ENCODE measurements around the gene AGMO. TPM values are rescaled to one million over a fixed set of nuclear protein-coding genes. Genes with fewer than 3 reads are reported as not detected.

Gene AGMO
- total and polyA plus RNA-seq, 9 donors = 0.20 to 1.8 (median 0.25) TPM

- H3K36me3 ChIP-seq (ENCODE audit: control insufficient read depth, insufficient read depth, low read length) = no peaks in the 10 kb centered on the region
- DNase-seq = no peak
- H3K27ac ChIP-seq (ENCODE audit: low read length) = no peak overlapping the region
- H3K27me3 ChIP-seq (ENCODE audit: control insufficient read depth, insufficient read depth, low read length) = no peaks in the 10 kb centered on the region
- H3K4me1 ChIP-seq (ENCODE audit: control insufficient read depth, insufficient read depth, low read length) = no peaks in the 10 kb centered on the region
- no peak overlapping the region for H3K4me3 ChIP-seq (ENCODE audit: low read length)
- WGBS (ENCODE audit: insufficient coverage) = no CpG with 5 or more reads among the region's 1 CpG
- H3K9me3 ChIP-seq (replicated peaks; ENCODE audit: control insufficient read depth, low read depth, low read length) = no peaks in the 10 kb centered on the region
These were observed 335.8 kb downstream of the AGMO start for GRCh38 chr7:15225981-15226380.

GRCh38 chr7:15219758-15220157, 342.1 kb downstream of the AGMO start:
- no peak overlapping the region for H3K4me3 ChIP-seq (ENCODE audit: low read length)
- H3K27me3 ChIP-seq (ENCODE audit: control insufficient read depth, insufficient read depth, low read length) = no peaks in the 10 kb centered on the region
- H3K4me1 ChIP-seq (ENCODE audit: control insufficient read depth, insufficient read depth, low read length) = no peaks in the 10 kb centered on the region
- no peak overlapping the region for H3K27ac ChIP-seq (ENCODE audit: low read length)
- no peaks in the 10 kb centered on the region for H3K36me3 ChIP-seq (ENCODE audit: control insufficient read depth, insufficient read depth, low read length)
- no peaks in the 10 kb centered on the region for H3K9me3 ChIP-seq (replicated peaks; ENCODE audit: control insufficient read depth, low read depth, low read length)
- no peak for DNase-seq
- 83% methylated on average over 1 of the region's 1 CpG for WGBS (ENCODE audit: insufficient coverage)

- no peaks in the 10 kb centered on the region for H3K4me1 ChIP-seq (ENCODE audit: control insufficient read depth, insufficient read depth, low read length)
- H3K27me3 ChIP-seq (ENCODE audit: control insufficient read depth, insufficient read depth, low read length) = no peaks in the 10 kb centered on the region
- H3K27ac ChIP-seq (ENCODE audit: low read length) = no peak overlapping the region
- no peaks in the 10 kb centered on the region for H3K36me3 ChIP-seq (ENCODE audit: control insufficient read depth, insufficient read depth, low read length)
- no CpG with 5 or more reads among the region's 1 CpG for WGBS (ENCODE audit: insufficient coverage)
- DNase-seq = no peak
- no peaks in the 10 kb centered on the region for H3K9me3 ChIP-seq (replicated peaks; ENCODE audit: control insufficient read depth, low read depth, low read length)
- H3K4me3 ChIP-seq (ENCODE audit: low read length) = no peak overlapping the region
These were observed 343.6 kb downstream of the AGMO start for GRCh38 chr7:15218261-15218660.

- Histone ChIP-seq H3K4me1 (ENCODE audit: control insufficient read depth, insufficient read depth, low read length) (no peaks in the 10 kb centered on the region), H3K27me3 (ENCODE audit: control insufficient read depth, insufficient read depth, low read length) (no peaks in the 10 kb centered on the region), H3K27ac (ENCODE audit: low read length) (no peak overlapping the region), H3K9me3 (replicated peaks; ENCODE audit: control insufficient read depth, low read depth, low read length) (no peaks in the 10 kb centered on the region), H3K36me3 (ENCODE audit: control insufficient read depth, insufficient read depth, low read length) (no peaks in the 10 kb centered on the region), H3K4me3 (ENCODE audit: low read length) (no peak overlapping the region)
- DNase-seq = no peak
- no CpG with 5 or more reads among the region's 4 CpGs for WGBS (ENCODE audit: insufficient coverage)
These were observed 346.2 kb downstream of the AGMO start for GRCh38 chr7:15215616-15216015.

GRCh38 chr7:15214976-15215375, 346.8 kb downstream of the AGMO start:
- no peaks in the 10 kb centered on the region for H3K4me1 ChIP-seq (ENCODE audit: control insufficient read depth, insufficient read depth, low read length)
- WGBS (ENCODE audit: insufficient coverage) = no CpG with 5 or more reads among the region's 2 CpGs

GRCh38 chr7:15213093-15213492, 348.7 kb downstream of the AGMO start:
- H3K4me3 ChIP-seq (ENCODE audit: low read length) = no peak overlapping the region
- DNase-seq = no peak
- H3K9me3 ChIP-seq (replicated peaks; ENCODE audit: control insufficient read depth, low read depth, low read length) = no peaks in the 10 kb centered on the region
- WGBS (ENCODE audit: insufficient coverage) = no CpG with 5 or more reads among the region's 2 CpGs
- H3K27ac ChIP-seq (ENCODE audit: low read length) = no peak overlapping the region
- H3K27me3 ChIP-seq (ENCODE audit: control insufficient read depth, insufficient read depth, low read length) = no peaks in the 10 kb centered on the region
- H3K36me3 ChIP-seq (ENCODE audit: control insufficient read depth, insufficient read depth, low read length) = no peaks in the 10 kb centered on the region
- H3K4me1 ChIP-seq (ENCODE audit: control insufficient read depth, insufficient read depth, low read length) = peaks cover 3% of the 10 kb centered on the region

More at GRCh38 chr7:15214976-15215375, 346.8 kb downstream of the AGMO start:
- Histone ChIP-seq H3K4me3 (ENCODE audit: low read length) (no peak overlapping the region), H3K9me3 (replicated peaks; ENCODE audit: control insufficient read depth, low read depth, low read length) (no peaks in the 10 kb centered on the region), H3K27ac (ENCODE audit: low read length) (no peak overlapping the region), H3K27me3 (ENCODE audit: control insufficient read depth, insufficient read depth, low read length) (no peaks in the 10 kb centered on the region), H3K36me3 (ENCODE audit: control insufficient read depth, insufficient read depth, low read length) (no peaks in the 10 kb centered on the region)
- no peak for DNase-seq

GRCh38 chr7:15209429-15209828, 352.4 kb downstream of the AGMO start:
- peak overlapping the region; percentile 0 for H3K27ac ChIP-seq (ENCODE audit: low read length)
- H3K27me3 ChIP-seq (ENCODE audit: control insufficient read depth, insufficient read depth, low read length) = no peaks in the 10 kb centered on the region
- WGBS (ENCODE audit: insufficient coverage) = 37% methylated on average over 4 of the region's 4 CpGs
- peaks cover 3% of the 10 kb centered on the region for H3K4me1 ChIP-seq (ENCODE audit: control insufficient read depth, insufficient read depth, low read length)
- no peaks in the 10 kb centered on the region for H3K9me3 ChIP-seq (replicated peaks; ENCODE audit: control insufficient read depth, low read depth, low read length)
- peak; percentile 80 for DNase-seq
- no peak overlapping the region for H3K4me3 ChIP-seq (ENCODE audit: low read length)
- no peaks in the 10 kb centered on the region for H3K36me3 ChIP-seq (ENCODE audit: control insufficient read depth, insufficient read depth, low read length)

- no peaks in the 10 kb centered on the region for H3K9me3 ChIP-seq (replicated peaks; ENCODE audit: control insufficient read depth, low read depth, low read length)
- no peak overlapping the region for H3K27ac ChIP-seq (ENCODE audit: low read length)
- H3K4me1 ChIP-seq (ENCODE audit: control insufficient read depth, insufficient read depth, low read length) = peaks cover 1% of the 10 kb centered on the region
- DNase-seq = peak; percentile 78
- 27% methylated on average over 1 of the region's 2 CpGs for WGBS (ENCODE audit: insufficient coverage)
- H3K36me3 ChIP-seq (ENCODE audit: control insufficient read depth, insufficient read depth, low read length) = no peaks in the 10 kb centered on the region
- no peak overlapping the region for H3K4me3 ChIP-seq (ENCODE audit: low read length)
- H3K27me3 ChIP-seq (ENCODE audit: control insufficient read depth, insufficient read depth, low read length) = no peaks in the 10 kb centered on the region
These were observed 357.4 kb downstream of the AGMO start for GRCh38 chr7:15204421-15204820.

GRCh38 chr7:15199482-15199881, 362.3 kb downstream of the AGMO start:
- no CpG with 5 or more reads among the region's 1 CpG for WGBS (ENCODE audit: insufficient coverage)
- H3K36me3 ChIP-seq (ENCODE audit: control insufficient read depth, insufficient read depth, low read length) = no peaks in the 10 kb centered on the region
- H3K9me3 ChIP-seq (replicated peaks; ENCODE audit: control insufficient read depth, low read depth, low read length) = no peaks in the 10 kb centered on the region
- no peak overlapping the region for H3K4me3 ChIP-seq (ENCODE audit: low read length)
- no peaks in the 10 kb centered on the region for H3K27me3 ChIP-seq (ENCODE audit: control insufficient read depth, insufficient read depth, low read length)
- H3K4me1 ChIP-seq (ENCODE audit: control insufficient read depth, insufficient read depth, low read length) = peaks cover 3% of the 10 kb centered on the region
- DNase-seq = peak; percentile 75
- no peak overlapping the region for H3K27ac ChIP-seq (ENCODE audit: low read length)

GRCh38 chr7:15197042-15197977, 364.5 kb downstream of the AGMO start:
- no CpG with 5 or more reads among the region's 7 CpGs for WGBS (ENCODE audit: insufficient coverage)

More at GRCh38 chr7:15197042-15197977, 364.5 kb downstream of the AGMO start:
- Histone ChIP-seq H3K36me3 (ENCODE audit: control insufficient read depth, insufficient read depth, low read length) (no peaks in the 10 kb centered on the region), H3K9me3 (replicated peaks; ENCODE audit: control insufficient read depth, low read depth, low read length) (no peaks in the 10 kb centered on the region), H3K27ac (ENCODE audit: low read length) (no peak overlapping the region), H3K27me3 (ENCODE audit: control insufficient read depth, insufficient read depth, low read length) (no peaks in the 10 kb centered on the region), H3K4me3 (ENCODE audit: low read length) (no peak overlapping the region), H3K4me1 (ENCODE audit: control insufficient read depth, insufficient read depth, low read length) (peaks cover 3% of the 10 kb centered on the region)
- peak; percentile 52 for DNase-seq
